Measurements from ENCODE around the gene SORCS1.

Gene SORCS1

DNA sequence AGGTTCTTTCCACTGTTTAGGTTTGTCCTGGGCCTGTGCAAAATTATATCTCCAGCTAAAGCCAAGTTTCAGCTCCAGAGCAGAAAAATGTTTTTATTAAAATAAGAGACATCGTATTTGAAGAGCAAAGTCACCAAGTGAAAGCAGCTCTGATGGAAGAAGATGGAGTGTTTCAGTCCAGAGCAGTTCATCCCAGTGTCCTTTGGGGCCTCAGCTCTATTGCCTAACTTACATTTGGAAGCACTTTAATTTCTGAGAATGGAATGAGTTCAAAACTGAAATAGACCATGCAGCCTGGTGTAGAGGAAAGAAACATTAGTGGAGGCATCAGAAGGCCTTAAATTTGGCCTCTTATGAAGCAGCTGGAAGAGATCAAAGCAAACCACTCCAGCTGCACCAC, 545.2 kb downstream of the SORCS1 start:
- TF ChIP-seq, protein P1, sequence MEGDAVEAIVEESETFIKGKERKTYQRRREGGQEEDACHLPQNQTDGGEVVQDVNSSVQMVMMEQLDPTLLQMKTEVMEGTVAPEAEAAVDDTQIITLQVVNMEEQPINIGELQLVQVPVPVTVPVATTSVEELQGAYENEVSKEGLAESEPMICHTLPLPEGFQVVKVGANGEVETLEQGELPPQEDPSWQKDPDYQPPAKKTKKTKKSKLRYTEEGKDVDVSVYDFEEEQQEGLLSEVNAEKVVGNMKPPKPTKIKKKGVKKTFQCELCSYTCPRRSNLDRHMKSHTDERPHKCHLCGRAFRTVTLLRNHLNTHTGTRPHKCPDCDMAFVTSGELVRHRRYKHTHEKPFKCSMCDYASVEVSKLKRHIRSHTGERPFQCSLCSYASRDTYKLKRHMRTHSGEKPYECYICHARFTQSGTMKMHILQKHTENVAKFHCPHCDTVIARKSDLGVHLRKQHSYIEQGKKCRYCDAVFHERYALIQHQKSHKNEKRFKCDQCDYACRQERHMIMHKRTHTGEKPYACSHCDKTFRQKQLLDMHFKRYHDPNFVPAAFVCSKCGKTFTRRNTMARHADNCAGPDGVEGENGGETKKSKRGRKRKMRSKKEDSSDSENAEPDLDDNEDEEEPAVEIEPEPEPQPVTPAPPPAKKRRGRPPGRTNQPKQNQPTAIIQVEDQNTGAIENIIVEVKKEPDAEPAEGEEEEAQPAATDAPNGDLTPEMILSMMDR (IDR thresholded peaks at IDR 0.05; ENCODE audit: low read depth, low read length) = no peak
- no peak overlapping the region for H3K4me3 ChIP-seq (ENCODE audit: low read depth, low read length)

DNA sequence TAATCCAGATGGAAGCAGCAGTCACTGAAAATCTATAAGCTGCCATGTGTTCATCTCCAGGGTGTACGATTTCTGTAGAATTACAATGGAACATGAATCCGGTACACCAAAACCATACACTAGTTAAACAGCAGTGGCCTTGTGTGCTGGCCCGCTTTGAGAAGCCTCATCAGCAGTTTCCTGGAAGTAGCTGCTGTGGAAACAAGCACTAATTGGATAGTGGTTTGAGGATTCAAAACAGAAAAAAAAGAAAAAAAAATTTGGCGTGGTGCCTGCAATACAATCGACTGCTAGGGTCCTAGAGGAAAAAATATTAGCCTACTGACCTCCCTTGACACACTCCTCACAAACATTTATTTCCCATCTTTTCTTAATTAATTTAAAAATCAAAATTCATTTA, 545.9 kb downstream of the SORCS1 start:
- TF ChIP-seq, protein P1 (IDR thresholded peaks at IDR 0.05; ENCODE audit: low read depth, low read length) = no peak
- H3K4me3 ChIP-seq (ENCODE audit: low read depth, low read length) = no peak overlapping the region

DNA sequence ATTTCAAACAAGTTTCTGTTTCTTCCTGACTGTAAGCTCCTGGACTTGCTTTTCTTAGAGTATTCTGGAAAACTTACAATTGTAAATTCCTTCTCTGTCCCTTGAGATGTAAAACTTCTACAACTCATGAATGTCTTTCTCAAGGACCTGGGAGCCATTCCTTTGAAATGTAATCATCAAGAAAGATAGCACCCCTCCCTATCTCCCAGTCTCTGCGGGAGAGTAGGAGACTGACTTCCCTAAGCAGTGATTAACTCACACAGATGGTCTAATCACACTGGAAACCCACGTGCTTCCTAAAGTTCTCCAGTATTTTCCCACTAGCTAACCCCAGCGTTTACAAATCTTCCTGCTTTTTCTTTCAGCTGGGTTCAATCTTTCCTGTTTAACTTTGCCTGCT, 549.4 kb downstream of the SORCS1 start:
- no peak overlapping the region for H3K4me3 ChIP-seq (ENCODE audit: low read depth, low read length)
- TF ChIP-seq, protein P1 (IDR thresholded peaks at IDR 0.05; ENCODE audit: low read depth, low read length) = no peak

DNA sequence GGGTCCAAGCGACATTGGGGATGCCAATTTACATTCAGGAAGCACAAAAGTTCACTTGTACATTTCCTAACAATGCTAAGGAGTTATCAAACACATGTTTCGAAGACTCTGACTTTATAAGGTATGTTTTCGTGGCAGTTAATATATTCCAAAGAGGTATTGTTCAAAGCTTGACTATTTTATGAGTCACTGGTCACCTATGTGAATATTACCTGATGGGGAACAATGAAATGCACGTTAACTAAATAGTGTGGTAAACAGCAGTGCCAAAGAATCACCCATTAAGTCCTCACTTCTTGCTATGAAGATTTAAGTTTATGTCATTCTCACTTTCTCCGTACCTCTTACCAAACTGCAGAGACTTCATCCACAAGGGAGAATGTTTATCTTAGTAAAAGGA, 550.2 kb downstream of the SORCS1 start:
- H3K4me3 ChIP-seq (ENCODE audit: low read depth, low read length) = no peak overlapping the region
- TF ChIP-seq, protein P1 (IDR thresholded peaks at IDR 0.05; ENCODE audit: low read depth, low read length) = no peak

DNA sequence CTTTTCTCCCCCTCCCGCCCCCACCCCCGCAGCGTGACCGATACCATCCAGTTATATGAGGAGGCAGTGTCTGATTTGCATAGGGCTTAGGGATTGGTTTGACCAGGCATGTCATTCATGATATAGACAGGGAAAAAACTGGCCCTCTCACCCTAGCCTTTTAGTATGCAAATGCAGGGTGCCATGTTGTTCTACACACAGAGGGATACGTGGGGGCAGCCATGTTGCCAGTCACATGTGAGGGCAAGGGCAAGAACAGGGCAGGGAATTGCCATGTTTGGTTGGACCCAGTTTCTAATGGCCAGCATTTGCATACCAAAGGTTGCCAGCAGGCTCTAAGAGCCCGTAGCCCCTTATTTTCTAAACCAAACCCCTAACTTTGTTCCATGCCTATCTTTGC, 552.1 kb downstream of the SORCS1 start:
- no peak overlapping the region for H3K4me3 ChIP-seq (ENCODE audit: low read depth, low read length)
- TF ChIP-seq, protein P1 (IDR thresholded peaks at IDR 0.05; ENCODE audit: low read depth, low read length) = no peak

DNA sequence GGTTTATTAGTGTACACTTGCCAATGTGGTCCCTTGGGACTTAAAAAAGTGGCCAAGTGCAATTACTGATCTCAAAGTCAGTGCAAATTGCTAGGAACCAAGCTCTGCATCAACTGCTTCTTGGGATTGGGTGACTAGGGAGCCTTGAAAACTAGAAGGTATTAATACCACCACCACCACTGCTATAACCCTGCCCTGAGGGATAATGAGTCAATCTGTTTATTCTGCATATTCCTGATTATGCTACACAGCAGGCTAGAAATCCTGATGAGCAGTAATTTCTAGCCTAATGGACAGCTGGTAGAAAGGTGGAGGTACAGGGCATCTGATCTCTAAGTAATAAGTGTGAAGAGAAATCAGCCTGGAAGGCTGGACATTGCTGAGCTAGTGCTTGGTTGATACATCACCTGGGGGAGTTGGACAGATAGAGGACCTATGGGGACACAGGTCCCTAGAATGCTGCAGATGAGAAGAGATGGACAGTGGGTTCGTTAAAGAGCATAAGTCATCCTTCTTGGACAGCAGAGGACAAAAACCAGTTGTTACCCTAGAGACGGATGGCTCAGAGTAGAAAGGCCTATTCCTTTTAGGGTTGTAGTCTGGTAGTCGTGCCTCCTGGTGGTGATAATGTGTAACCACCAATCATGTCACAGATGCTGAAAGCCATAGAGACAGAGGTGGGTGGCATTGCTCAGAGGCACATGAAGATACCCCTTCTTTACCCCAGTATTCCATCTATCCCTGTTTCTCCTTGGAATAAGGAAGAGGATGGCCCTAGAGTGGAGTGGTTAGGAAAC, 554.8 kb downstream of the SORCS1 start:
- TF ChIP-seq, protein P1 (IDR thresholded peaks at IDR 0.05; ENCODE audit: low read depth, low read length) = no peak
- H3K4me3 ChIP-seq (ENCODE audit: low read depth, low read length) = no peak overlapping the region

DNA sequence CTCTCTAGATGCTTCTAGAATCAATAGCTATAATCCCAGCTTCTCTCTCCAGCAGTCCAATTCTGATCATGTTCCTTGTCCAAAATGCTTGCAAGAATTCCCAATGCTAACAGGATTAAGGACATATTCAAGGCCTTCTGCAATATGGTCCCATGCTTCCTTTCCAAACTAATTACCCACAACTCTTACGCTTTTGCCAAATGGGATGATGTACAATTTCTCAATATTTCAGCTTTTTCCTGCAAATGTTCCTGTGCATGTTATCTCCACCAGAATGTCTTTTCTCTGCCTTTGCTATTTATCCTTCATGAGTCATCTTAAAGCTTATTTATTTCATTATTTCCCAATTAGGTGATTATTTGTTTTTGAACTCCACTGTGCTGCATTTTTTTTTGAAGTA, 556.4 kb downstream of the SORCS1 start:
- H3K4me3 ChIP-seq (ENCODE audit: low read depth, low read length) = no peak overlapping the region
- TF ChIP-seq, protein P1 (IDR thresholded peaks at IDR 0.05; ENCODE audit: low read depth, low read length) = no peak

Measured in WI38 (cell line).